ENCODE measurements around the gene CXCR5.

Gene CXCR5

GRCh38 chr11:118911113-118911879, 27.6 kb downstream of the CXCR5 start:
- TF ChIP-seq CTCF (conservative IDR thresholded peaks at IDR 0.05), result no peak
- no peak overlapping the region for H3K27ac ChIP-seq

- H3K27ac ChIP-seq, result no peak overlapping the region
- no peak for TF ChIP-seq CTCF (conservative IDR thresholded peaks at IDR 0.05)
Observed at GRCh38 chr11:118911880-118912741, 28.4 kb downstream of the CXCR5 start.

GRCh38 chr11:118912742-118913410, 29.2 kb downstream of the CXCR5 start:
- no peak overlapping the region for H3K27ac ChIP-seq

GRCh38 chr11:118913411-118914125, 29.9 kb downstream of the CXCR5 start:
- no peak for TF ChIP-seq CTCF (conservative IDR thresholded peaks at IDR 0.05)
- no peak overlapping the region for H3K27ac ChIP-seq

More at GRCh38 chr11:118912742-118913410, 29.2 kb downstream of the CXCR5 start:
- TF ChIP-seq CTCF (conservative IDR thresholded peaks at IDR 0.05), result no peak

GRCh38 chr11:118914178-118914918, 30.7 kb downstream of the CXCR5 start:
- no peak overlapping the region; the same call in 1 of the 2 replicates for H3K27ac ChIP-seq
- TF ChIP-seq CTCF (conservative IDR thresholded peaks at IDR 0.05), result no peak

- no peak for TF ChIP-seq CTCF (conservative IDR thresholded peaks at IDR 0.05)
- peak overlapping the region; percentile 97; the same call in 1 of the 2 replicates for H3K27ac ChIP-seq
Observed at GRCh38 chr11:118914987-118915386, 31.3 kb downstream of the CXCR5 start.

All from VCaP (cell line).